Fibroblast of upper back skin (primary cell): Measurements from ENCODE around the gene PPIF.

ENCODE experiments used
- DNase-seq: peaks from one replicate; pipeline ENCODE4 v3.0.0-alpha.2; 2013

The PPIF gene

GRCh38 chr10:79403441-79404230, 56.4 kb downstream of the PPIF start:
- DNase-seq = peak; percentile 31

- DNase-seq = peak; percentile 87
These were observed 57.0 kb downstream of the PPIF start for GRCh38 chr10:79404231-79404609.

GRCh38 chr10:79404690-79405131, 57.4 kb downstream of the PPIF start:
- DNase-seq = no peak
